ENCODE measurements around the gene WWOX.

Gene WWOX

GRCh38 chr16:79177018-79177417 is 1077.6 kb downstream of the WWOX start:
- no peak for DNase-seq

- DNase-seq, result no peak
Measured at GRCh38 chr16:79181419-79181818, 1082.0 kb downstream of the WWOX start.

- DNase-seq, result no peak
Measured at GRCh38 chr16:79182616-79183015, 1083.2 kb downstream of the WWOX start.

GRCh38 chr16:79183571-79183970 is 1084.1 kb downstream of the WWOX start:
- no peak for DNase-seq

- DNase-seq, result no peak
Measured at GRCh38 chr16:79184464-79185030, 1085.1 kb downstream of the WWOX start.

GRCh38 chr16:79185711-79186110 is 1086.3 kb downstream of the WWOX start:
- DNase-seq, result no peak

GRCh38 chr16:79186196-79186595 is 1086.7 kb downstream of the WWOX start:
- DNase-seq, result no peak

- DNase-seq, result no peak
Measured at GRCh38 chr16:79188115-79188738, 1088.8 kb downstream of the WWOX start.

- no peak for DNase-seq
Measured at GRCh38 chr16:79188739-79189122, 1089.3 kb downstream of the WWOX start.

GRCh38 chr16:79190542-79190941 is 1091.1 kb downstream of the WWOX start:
- no peak for DNase-seq

- no peak for DNase-seq
Measured at GRCh38 chr16:79191933-79192332, 1092.5 kb downstream of the WWOX start.

GRCh38 chr16:79192904-79193303 is 1093.5 kb downstream of the WWOX start:
- DNase-seq, result no peak

- no peak for DNase-seq
Measured at GRCh38 chr16:79194291-79194690, 1094.8 kb downstream of the WWOX start.

- DNase-seq, result no peak
Measured at GRCh38 chr16:79195938-79196337, 1096.5 kb downstream of the WWOX start.

- DNase-seq, result no peak
Measured at GRCh38 chr16:79201436-79201835, 1102.0 kb downstream of the WWOX start.

GRCh38 chr16:79202977-79203376 is 1103.5 kb downstream of the WWOX start:
- no peak for DNase-seq

GRCh38 chr16:79204486-79204885 is 1105.0 kb downstream of the WWOX start:
- no peak for DNase-seq

GRCh38 chr16:79206889-79207288 is 1107.4 kb downstream of the WWOX start:
- no peak for DNase-seq

GRCh38 chr16:79209308-79209707 is 1109.9 kb downstream of the WWOX start:
- no peak for DNase-seq

GRCh38 chr16:79210607-79211006 is 1111.2 kb downstream of the WWOX start:
- no peak for DNase-seq

GRCh38 chr16:79211586-79211985 is 1112.1 kb downstream of the WWOX start:
- DNase-seq, result no peak

- no peak for DNase-seq
Measured at GRCh38 chr16:79212114-79212791, 1112.8 kb downstream of the WWOX start.

- no peak for DNase-seq
Measured at GRCh38 chr16:79213214-79213613, 1113.8 kb downstream of the WWOX start.

- DNase-seq, result no peak
Measured at GRCh38 chr16:79215289-79215688, 1115.8 kb downstream of the WWOX start.

Measured in NCI-H1436 (cell line).